K562 (cell line): ENCODE measurements around the gene ANKRD13A. TPM values are rescaled to one million over a fixed set of nuclear protein-coding genes. Genes with fewer than 3 reads are reported as not detected.
"Not testable (repeated sequence)": the region's sequence is repeated elsewhere in the genome, so short reads cannot be mapped to it uniquely, and the experiment has no call there.

ENCODE experiments used
- ATAC-seq: fragments of 200-7000 bp; cut with Tn5 transposase; 3 replicates; pipeline ENCODE4 v1.9.1; 2020; ENCODE audit warnings: moderate library complexity
- BruUV-seq: library from RNA; stranded (reverse); fragments of 400-500 nt; replicated peaks from 2 replicates; lab custom pipeline; 2021; lab: Mats Ljungman, UMichigan
- CTCF ChIA-PET: fragments of 300-600 bp; formaldehyde crosslinking; extraction: SDS; loops from one replicate; lab custom pipeline; 2021; ENCODE audit warnings: low intra/inter-chr PET ratio; lab: Yijun Ruan, JAX
- POLR2A ChIA-PET: fragments of 300-600, 350-650 bp; sonication (Branson Sonifier 250); formaldehyde crosslinking; extraction: SDS; loops from one replicate; lab custom pipeline; 2021; ENCODE audit warnings: antibody characterized with exemption, inconsistent platforms; lab: Yijun Ruan, JAX
- DNase-seq, 4 experiments: peaks; one replicate each; pipeline versions ENCODE4 v3.0.0 to v3.0.0-alpha.2; 2011 to 2018; ENCODE audit warnings: low spot score in 3 of 4, mixed read lengths in 3 of 4; ENCODE audit errors: extremely low read depth in 1 of 4
- FAIRE-seq: peaks from 2 replicates; lab custom pipeline; 2011; peaks lifted over from hg19 to GRCh38; lab: Jason Lieb, UNC
- H2AFZ ChIP-seq: 2 replicates; pipeline ENCODE4 v1.6.0; 2011; ENCODE audit warnings: low read depth, low read length, control low read depth, inconsistent platforms
- H3K27ac ChIP-seq: fragments of 200-600 bp; 3 replicates; pipeline ENCODE4 v1.8.0; 2011; ENCODE audit warnings: low read depth, mild to moderate bottlenecking, control low read depth, inconsistent platforms, low read length, moderate library complexity, mixed read lengths; ENCODE audit errors: extremely low read depth
- H3K27me3 ChIP-seq, 2 experiments: fragments of 300-600 bp in 1 of 2; 2 replicates in 1 of 2; 3 replicates in 1 of 2; pipeline versions ENCODE4 v1.6.0 to v1.8.0; 2011; ENCODE audit warnings: inconsistent platforms in 2 of 2, low read length in 2 of 2, mild to moderate bottlenecking in 1 of 2, mixed read lengths in 1 of 2, moderate library complexity in 1 of 2; ENCODE audit not compliant: control insufficient read depth in 2 of 2, insufficient read depth in 2 of 2
- H3K36me3 ChIP-seq: fragments of 300-600 bp; 3 replicates; pipeline ENCODE4 v1.8.0; 2011; ENCODE audit warnings: mild to moderate bottlenecking, low read length, inconsistent platforms; ENCODE audit not compliant: control insufficient read depth, insufficient read depth
- H3K4me1 ChIP-seq, 2 experiments: fragments of 200-600 bp in 1 of 2; replicated peaks in 1 of 2; 2 replicates in 1 of 2; 3 replicates in 1 of 2; pipeline versions ENCODE4 v1.5.1 to v1.8.0; 2011; ENCODE audit warnings: inconsistent platforms in 2 of 2, low read length in 2 of 2, mild to moderate bottlenecking in 1 of 2, mixed read lengths in 1 of 2, moderate library complexity in 1 of 2; ENCODE audit not compliant: control insufficient read depth in 2 of 2, insufficient read depth in 2 of 2
- H3K4me2 ChIP-seq: 2 replicates; pipeline ENCODE4 v1.6.1; 2011; ENCODE audit warnings: low read length, control low read depth, inconsistent platforms, mixed read lengths; ENCODE audit not compliant: insufficient read depth
- H3K4me3 ChIP-seq: fragments of 200-600 bp; sonication (generic), shearing (Covaris generic); 2 replicates; pipeline ENCODE4 v1.5.1; 2016; ENCODE audit warnings: control low read depth, inconsistent platforms
- H3K79me2 ChIP-seq: fragments of 200-600 bp; 3 replicates; pipeline ENCODE4 v1.8.0; 2011; ENCODE audit warnings: low read length, inconsistent platforms; ENCODE audit not compliant: control insufficient read depth, insufficient read depth
- H3K9ac ChIP-seq, 2 experiments: 2 replicates each; pipeline versions ENCODE4 v1.6.0 to v1.6.1; 2011; ENCODE audit warnings: low read depth in 2 of 2, low read length in 2 of 2, control low read depth in 1 of 2, inconsistent platforms in 1 of 2, mild to moderate bottlenecking in 1 of 2, mixed read lengths in 1 of 2; ENCODE audit not compliant: insufficient read depth in 1 of 2
- H3K9me1 ChIP-seq: one replicate; pipeline ENCODE4 v1.6.0; 2011; ENCODE audit warnings: inconsistent platforms, mild to moderate bottlenecking, low read length, moderate library complexity; ENCODE audit not compliant: control insufficient read depth, insufficient read depth
- H3K9me3 ChIP-seq: replicated peaks from 2 replicates; pipeline ENCODE4 v1.5.1; 2011; ENCODE audit warnings: low read depth, low read length, inconsistent platforms; ENCODE audit not compliant: control insufficient read depth, insufficient read depth
- H4K20me1 ChIP-seq: replicated peaks from 2 replicates; pipeline ENCODE4 v1.6.1; 2011; ENCODE audit warnings: low read length, inconsistent platforms, mixed read lengths; ENCODE audit not compliant: control insufficient read depth, insufficient read depth
- EHMT2 ChIP-seq: fragments of 450-650 bp; IDR thresholded peaks from 2 replicates; pipeline ENCODE4 v1.6.1; 2018; ENCODE audit warnings: antibody characterized with exemption
- NFE2 ChIP-seq: IDR thresholded peaks from 2 replicates; pipeline ENCODE4 v1.6.1; 2014; ENCODE audit warnings: antibody characterized with exemption, low read depth
- PHF20 ChIP-seq: fragments of 450-650 bp; IDR thresholded peaks from 2 replicates; pipeline ENCODE4 v1.6.1; 2018; ENCODE audit not compliant: partially characterized antibody
- RCOR1 ChIP-seq, 2 experiments: IDR thresholded peaks; 2 replicates each; pipeline ENCODE4 v1.6.1; 2012; ENCODE audit warnings: low read depth in 2 of 2, low read length in 2 of 2, borderline replicate concordance in 1 of 2, improper control_type of control experiment in 1 of 2
- ZNF512 ChIP-seq: IDR thresholded peaks from 2 replicates; pipeline ENCODE4 v1.6.1; 2016; ENCODE audit warnings: missing genetic modification characterization, missing compliant biosample characterization
- WGBS: fragments of 100-300 bp; shearing (Covaris generic); methylation state at CpG from one replicate; pipeline ENCODE4 v1.1.6; 2016; ENCODE audit warnings: low coverage, mixed read lengths; ENCODE audit not compliant: insufficient coverage; ENCODE audit errors: missing lambda C conversion rate; 5-methylcytosine and 5-hydroxymethylcytosine counted together
- in situ Hi-C: fragments of 300-500 bp; cut with MboI; formaldehyde crosslinking; loops from 4 replicates; pipeline ENCODE4 v1.15.0; 2018; ENCODE audit warnings: inconsistent platforms, mixed read lengths
- intact Hi-C: fragments of 100-400 bp; cut with micrococcal nuclease; formaldehyde crosslinking; loops from 2 replicates; pipeline ENCODE4 v1.14.2; 2022
- polyA plus RNA-seq, 8 experiments: library from polyadenylated mRNA; depleted of rRNA in 4 of 8; stranded (reverse) in 5 of 8; unstranded in 3 of 8; fragments of >200 nt; fragmentation: Nextera tagmentation in 2 of 8; fragmentation: Illumina TruSeq in 1 of 8; extraction: Ambion mirVana in 2 of 8; extraction: Trizol in 1 of 8; gene quantifications; 2 replicates each; pipeline versions ENCODE4 v1.2.1 to v1.2.3, GENCODE V29; 2011 to 2014; ENCODE audit warnings: inconsistent platforms in 1 of 8, missing spikeins in 1 of 8
- total RNA-seq, 7 experiments: library from RNA; depleted of rRNA in 6 of 7; stranded (reverse); fragments of >200 nt in 6 of 7; fragmentation: Illumina TruSeq in 2 of 7; extraction: Trizol in 2 of 7; gene quantifications; 2 replicates each; pipeline versions ENCODE4 v1.2.1 to v1.2.3, GENCODE V29; 2011 to 2021; ENCODE audit warnings: low replicate concordance in 1 of 7
- TF ChIP-seq, protein P1 (sequence below): sonication (generic); formaldehyde crosslinking; IDR thresholded peaks from 2 replicates; pipeline ENCODE4 v1.8.1; 2023; ENCODE audit warnings: mild to moderate bottlenecking, missing genetic modification reagents

Gene ANKRD13A
- total and polyA plus RNA-seq, 9 of the 15 experiments (the other 6 are each of a cell fraction or from before 2014, with no cell fraction given) = 5.0 to 55.0 (median 41.5) TPM

GRCh38 chr12:110068115-110068514, 68.9 kb downstream of the ANKRD13A start:
- FAIRE-seq, H3K9me1 ChIP-seq, H3K4me3 ChIP-seq, intact Hi-C loops, H3K4me2 ChIP-seq, H3K4me1 ChIP-seq, ATAC-seq, H2AFZ ChIP-seq, H3K27ac ChIP-seq, H3K9me3 ChIP-seq, POLR2A ChIA-PET, BruUV-seq, CTCF ChIA-PET, H3K27me3 ChIP-seq, DNase-seq, H3K79me2 ChIP-seq, in situ Hi-C loops, H3K9ac ChIP-seq, H4K20me1 ChIP-seq, H3K36me3 ChIP-seq: not testable (repeated sequence)
- 63% methylated on average over 5 of the region's 9 CpGs for WGBS
- TF ChIP-seq ZNF512 (tag) (peak; percentile 72), RCOR1 (IDR thresholded peaks at IDR 0.05; ENCODE audit: borderline replicate concordance in 1 of 2, low read depth in 2 of 2, low read length in 2 of 2) (0 out of 4 replicates have a peak, but pooled peaks of 1 of the 2 experiments have one; percentile 19), EHMT2 (0 out of 2 replicates have a peak, but pooled peaks have one; percentile 14)

- BruUV-seq = no TSS peak
- Histone ChIP-seq H3K4me2 (no peak overlapping the region), H3K4me1 (peaks cover 11 to 12% of the 10 kb centered on the region in 2 experiments; a peak in 4 of 5 replicates), H3K27me3 (no peaks in the 10 kb centered on the region), H3K36me3 (no peaks in the 10 kb centered on the region), H2AFZ (peak overlapping the region; percentile 60), H3K79me2 (no peaks in the 10 kb centered on the region), H3K9me3 (no peaks in the 10 kb centered on the region), H4K20me1 (no peaks in the 10 kb centered on the region), H3K9ac (peak overlapping the region in 1 of 2 experiments; percentile 31; a peak in 1 of 4 replicates), H3K27ac (no peak overlapping the region), H3K4me3 (no peak overlapping the region), H3K9me1 (no peaks in the 10 kb centered on the region)
- WGBS = 82% methylated on average over 2 of the region's 2 CpGs
- in situ Hi-C loops = no loop called here
- intact Hi-C loops = no loop called here
- ATAC-seq (peak; percentile 55), DNase-seq (no peak), FAIRE-seq (no peak)
- ChIA-PET POLR2A (interaction anchor here (0.7 kb wide), 1 partner anchor 179 kb away, joined by 3 read pairs; no protein-coding TSS in a partner anchor), CTCF (no interaction called here)
- no peak for TF ChIP-seq PHF20
- TF ChIP-seq, protein P1, sequence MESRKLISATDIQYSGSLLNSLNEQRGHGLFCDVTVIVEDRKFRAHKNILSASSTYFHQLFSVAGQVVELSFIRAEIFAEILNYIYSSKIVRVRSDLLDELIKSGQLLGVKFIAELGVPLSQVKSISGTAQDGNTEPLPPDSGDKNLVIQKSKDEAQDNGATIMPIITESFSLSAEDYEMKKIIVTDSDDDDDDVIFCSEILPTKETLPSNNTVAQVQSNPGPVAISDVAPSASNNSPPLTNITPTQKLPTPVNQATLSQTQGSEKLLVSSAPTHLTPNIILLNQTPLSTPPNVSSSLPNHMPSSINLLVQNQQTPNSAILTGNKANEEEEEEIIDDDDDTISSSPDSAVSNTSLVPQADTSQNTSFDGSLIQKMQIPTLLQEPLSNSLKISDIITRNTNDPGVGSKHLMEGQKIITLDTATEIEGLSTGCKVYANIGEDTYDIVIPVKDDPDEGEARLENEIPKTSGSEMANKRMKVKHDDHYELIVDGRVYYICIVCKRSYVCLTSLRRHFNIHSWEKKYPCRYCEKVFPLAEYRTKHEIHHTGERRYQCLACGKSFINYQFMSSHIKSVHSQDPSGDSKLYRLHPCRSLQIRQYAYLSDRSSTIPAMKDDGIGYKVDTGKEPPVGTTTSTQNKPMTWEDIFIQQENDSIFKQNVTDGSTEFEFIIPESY (CRISPR knock-in tag) = peak; percentile 96
- 0 out of 2 replicates have a peak, but pooled peaks have one; percentile 11 for TF ChIP-seq NFE2
These were observed 69.4 kb downstream of the ANKRD13A start for GRCh38 chr12:110068654-110069053.
